Midbrain (tissue), 1 donor: ENCODE data around the gene DLGAP1.

Experiments
- DNase-seq: peaks from one replicate; lab custom pipeline; 2025; lab: John Stamatoyannopoulos, UW

The DLGAP1 gene

DNA sequence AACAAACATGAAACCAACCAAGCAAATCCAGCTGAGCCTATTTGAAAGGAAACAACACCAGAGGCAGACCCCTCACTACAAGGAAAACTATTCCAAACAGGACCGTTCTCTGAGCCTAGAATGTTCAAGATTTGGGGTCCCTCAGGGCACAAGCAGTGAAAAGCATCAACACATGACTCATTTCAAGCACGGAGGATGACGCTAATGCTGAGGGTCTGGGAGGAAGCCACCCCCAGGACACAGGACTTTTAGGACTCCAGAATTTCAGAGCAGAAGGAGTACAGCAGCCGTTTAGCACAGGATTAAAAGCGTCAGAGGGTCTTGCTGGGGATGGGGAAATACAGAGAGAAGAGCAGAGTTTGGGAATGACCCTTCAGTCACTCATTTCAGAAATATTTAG lies 168.9 kb downstream of the DLGAP1 start:
- no peak for DNase-seq

GRCh38 chr18:4285525-4285924 lies 169.6 kb downstream of the DLGAP1 start:
- no peak for DNase-seq

GRCh38 chr18:4284528-4284927 lies 170.6 kb downstream of the DLGAP1 start:
- DNase-seq: no peak

DNA sequence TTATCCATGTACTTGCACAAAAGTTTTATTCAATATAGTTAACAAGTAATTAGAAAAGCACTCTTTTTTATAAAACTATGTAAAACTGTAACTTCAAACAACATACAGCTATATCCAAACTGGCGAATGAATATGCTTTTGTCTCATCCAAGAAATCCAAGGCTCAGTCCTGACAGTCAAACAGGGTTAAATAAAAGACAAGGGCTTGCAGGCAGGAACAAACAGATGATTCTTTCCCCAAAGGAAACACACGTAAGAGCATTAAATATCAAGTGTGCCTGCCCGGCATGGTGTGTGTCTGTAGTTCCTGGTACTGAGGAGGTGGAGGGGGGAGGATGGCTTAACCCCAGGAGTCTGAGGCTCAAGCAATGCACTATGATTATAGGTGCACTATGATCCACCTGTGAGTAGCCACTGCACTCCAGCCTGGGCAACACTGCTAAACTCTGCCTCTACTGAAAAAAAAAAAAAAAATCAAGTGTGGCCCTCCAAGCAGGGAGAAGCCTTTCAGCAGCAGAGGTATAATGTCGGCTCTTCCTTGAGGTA lies 171.3 kb downstream of the DLGAP1 start:
- DNase-seq: no peak

- DNase-seq: no peak
Observed at GRCh38 chr18:4282954-4283353, 172.2 kb downstream of the DLGAP1 start.

DNA sequence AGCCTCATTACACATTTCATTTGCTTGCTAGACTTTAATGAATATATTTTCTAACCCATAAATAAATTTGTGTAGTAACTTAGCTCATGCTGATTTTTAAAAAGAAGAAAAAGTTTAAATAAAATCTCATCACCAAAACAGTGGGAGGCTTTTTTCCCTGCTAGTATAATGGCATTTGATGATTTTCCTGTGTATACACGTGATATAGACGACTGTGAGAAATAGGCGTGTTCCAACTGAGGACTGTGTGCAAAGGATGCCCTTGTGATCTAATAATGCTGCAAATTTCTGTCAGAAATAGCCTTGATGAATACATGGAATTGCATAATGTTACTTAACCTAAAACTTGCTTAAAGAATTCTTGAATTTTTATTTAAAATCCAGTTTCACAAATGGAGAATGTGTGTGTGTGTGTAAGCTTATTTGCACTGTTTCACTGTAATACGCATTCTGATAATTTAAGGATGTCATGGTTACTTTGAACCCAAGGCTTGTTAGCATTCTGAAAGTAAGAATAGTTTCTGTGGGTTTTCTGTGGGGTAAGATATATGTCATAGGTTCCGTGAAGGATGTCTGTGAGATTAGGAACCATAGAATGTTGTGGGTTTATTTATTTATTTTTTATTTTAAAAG lies 178.0 kb downstream of the DLGAP1 start:
- DNase-seq: no peak

GRCh38 chr18:4271952-4272351 lies 183.2 kb downstream of the DLGAP1 start:
- no peak for DNase-seq

DNA sequence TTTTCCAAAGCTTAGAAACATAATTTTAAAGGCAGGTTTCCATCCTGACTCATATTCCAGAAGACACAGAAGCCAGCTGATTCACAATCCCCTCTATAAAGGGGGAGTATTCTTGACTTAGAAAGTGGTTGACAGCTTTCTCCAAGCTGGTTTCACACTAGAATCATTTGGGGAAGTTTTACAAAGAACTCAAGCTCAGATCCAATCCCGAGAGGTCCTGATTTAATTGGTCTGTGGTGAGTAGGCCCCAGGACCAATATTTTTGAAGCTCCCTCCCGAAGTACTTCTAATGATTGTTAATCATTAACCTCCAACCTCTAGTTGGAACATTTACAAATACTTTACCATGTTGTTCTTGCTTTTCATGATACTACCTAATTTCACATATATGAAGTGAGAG lies 184.1 kb downstream of the DLGAP1 start:
- DNase-seq: no peak

DNA sequence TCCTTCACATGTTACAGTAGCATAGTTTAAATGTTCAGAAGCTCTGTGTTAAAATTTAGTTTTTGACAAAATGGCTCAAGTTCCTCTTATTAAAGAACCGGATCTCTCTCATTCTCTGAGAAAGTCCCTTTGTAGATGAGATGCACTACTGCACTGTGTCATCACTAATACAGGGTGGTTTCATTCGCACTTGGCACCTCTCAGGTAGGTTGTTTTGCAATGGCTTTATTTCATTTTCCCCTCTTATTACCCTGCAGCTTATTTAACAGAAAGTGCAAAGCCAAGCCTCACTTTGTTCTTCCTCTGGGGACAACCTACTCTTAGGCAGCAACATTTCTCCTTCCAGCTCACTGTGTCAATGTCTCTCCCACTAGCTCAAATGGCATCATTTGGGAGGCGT lies 185.1 kb downstream of the DLGAP1 start:
- no peak for DNase-seq

- DNase-seq: no peak
Observed at GRCh38 chr18:4267641-4268040, 187.5 kb downstream of the DLGAP1 start.

DNA sequence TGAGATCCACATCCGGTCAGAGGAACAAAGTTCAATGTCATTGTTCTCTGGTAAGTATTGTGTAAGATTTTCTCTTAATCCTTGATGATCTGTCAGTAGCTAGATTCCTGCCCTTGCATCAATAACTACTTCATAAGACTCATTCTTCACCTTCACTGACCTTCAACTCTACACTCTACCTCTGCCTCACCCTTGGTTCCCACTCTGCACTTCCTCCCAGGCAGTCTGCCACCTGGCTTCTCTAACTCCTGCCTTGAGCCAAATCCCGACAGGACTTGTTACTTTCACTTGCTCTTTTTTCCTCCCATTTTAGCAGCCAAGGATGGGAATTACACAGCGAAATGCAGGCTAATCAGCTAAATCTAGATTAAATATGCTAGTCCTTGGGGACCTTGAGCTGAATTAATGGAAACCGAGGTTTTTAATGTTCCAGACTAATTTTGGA lies 190.7 kb downstream of the DLGAP1 start:
- no peak for DNase-seq

DNA sequence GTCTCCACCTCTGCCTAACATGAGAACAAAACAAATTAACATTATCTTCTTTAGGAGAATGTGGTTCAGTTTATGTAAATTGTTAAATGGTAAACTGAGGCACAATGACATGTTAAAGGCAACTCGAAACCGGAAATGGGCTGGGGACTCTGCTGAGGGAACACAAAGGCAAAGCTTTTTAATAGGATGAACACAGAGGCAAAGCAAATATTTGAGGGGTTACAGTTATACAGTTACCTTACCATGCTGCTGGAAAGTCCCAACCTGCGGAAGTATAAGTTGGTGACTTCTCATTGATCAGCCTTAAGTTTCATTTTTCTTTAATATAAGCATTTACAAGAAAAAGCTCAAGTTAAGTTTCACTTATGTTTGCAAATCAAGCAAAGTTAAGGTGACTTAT lies 195.0 kb downstream of the DLGAP1 start:
- no peak for DNase-seq

GRCh38 chr18:4256766-4257417 lies 198.2 kb downstream of the DLGAP1 start:
- no peak for DNase-seq

GRCh38 chr18:4254840-4255239 lies 200.3 kb downstream of the DLGAP1 start:
- DNase-seq: no peak

DNA sequence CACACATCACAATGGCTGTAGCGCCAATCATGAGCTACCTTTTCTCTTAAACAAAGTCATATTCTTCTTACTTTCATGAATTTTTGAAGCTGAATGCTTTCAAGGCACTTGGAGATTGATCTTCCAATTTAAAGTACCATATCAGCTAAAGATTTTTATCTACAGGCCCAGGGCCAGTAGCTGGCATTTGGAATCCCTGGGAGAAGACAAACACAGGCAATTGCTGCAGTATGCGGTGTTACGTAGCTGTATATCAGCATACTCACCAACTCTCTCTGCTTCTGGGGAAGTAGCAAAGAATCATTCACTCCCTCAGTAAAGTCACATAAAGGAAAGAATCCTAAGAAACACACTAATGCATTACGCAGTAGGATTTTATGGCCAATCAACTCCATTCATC lies 202.3 kb downstream of the DLGAP1 start:
- no peak for DNase-seq

DNA sequence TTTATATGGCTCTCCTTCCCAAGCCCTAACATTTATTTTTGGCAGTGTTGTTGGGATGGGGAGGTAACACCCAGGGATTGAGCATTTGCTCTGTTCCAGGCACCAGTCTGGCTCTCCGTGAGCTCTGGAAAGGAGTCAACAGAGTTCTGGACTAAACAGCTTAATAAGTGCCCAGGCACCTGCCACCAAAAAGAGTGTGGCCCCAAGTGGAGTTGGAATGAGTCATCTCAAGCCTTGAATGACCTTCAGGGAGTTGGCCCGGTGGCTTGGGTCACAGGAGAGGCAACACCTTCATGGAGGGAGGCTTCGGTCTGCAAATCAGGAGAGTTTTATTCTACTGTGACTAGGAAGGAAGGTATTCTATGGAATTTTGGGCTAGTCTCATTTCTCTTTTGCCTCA lies 203.2 kb downstream of the DLGAP1 start:
- no peak for DNase-seq

- no peak for DNase-seq
Observed at GRCh38 chr18:4251206-4251605, 203.9 kb downstream of the DLGAP1 start.

- no peak for DNase-seq
Observed at GRCh38 chr18:4250141-4250540, 205.0 kb downstream of the DLGAP1 start.

DNA sequence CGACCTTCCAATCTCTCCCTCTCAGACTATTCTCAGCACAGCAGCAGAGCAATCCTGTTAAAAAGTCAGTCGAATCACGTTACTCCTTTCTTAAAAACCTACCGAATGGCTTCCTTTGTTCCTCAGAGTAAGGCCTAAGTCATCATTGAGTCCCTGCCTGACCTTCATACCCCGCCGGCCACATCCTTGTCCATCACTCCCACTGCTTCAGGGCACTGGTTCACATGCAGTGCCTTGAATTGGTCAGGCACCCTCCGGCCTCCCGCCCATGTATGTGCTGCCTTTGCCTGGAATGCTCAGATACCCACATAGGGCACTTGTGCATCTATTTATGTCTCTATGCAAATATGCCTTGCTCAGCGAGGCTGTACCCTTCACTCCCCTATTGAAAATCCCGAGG lies 206.4 kb downstream of the DLGAP1 start:
- DNase-seq: no peak

GRCh38 chr18:4246374-4246773 lies 208.7 kb downstream of the DLGAP1 start:
- DNase-seq: no peak

GRCh38 chr18:4245456-4245855 lies 209.7 kb downstream of the DLGAP1 start:
- DNase-seq: no peak

- no peak for DNase-seq
Observed at GRCh38 chr18:4242431-4243161, 212.5 kb downstream of the DLGAP1 start.

GRCh38 chr18:4241090-4241617 lies 214.0 kb downstream of the DLGAP1 start:
- DNase-seq: no peak
